ENCODE results near the gene KIAA0825.

DNA sequence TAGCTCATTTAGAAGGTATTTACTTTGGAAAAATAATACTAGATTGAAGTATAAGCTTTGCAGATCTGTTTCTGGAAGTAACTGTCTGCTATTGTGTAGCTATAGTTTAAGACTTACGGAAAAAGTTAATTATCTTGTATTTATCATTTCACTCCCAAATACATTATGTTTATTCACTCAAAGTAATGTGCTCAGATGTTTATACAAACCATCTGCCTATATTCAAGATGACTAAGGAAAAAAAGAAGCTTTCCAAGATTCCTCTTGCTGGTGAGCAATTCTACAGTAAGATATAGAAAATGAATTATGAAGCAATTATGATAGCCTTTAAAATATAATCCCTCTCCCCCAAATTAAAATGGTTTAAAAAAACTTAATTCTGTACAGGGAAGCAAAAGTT is 137.9 kb downstream of the KIAA0825 start:
- no peak for TF ChIP-seq CTCF (conservative IDR thresholded peaks at IDR 0.05)
- no peak for TF ChIP-seq EZH2 (IDR thresholded peaks at IDR 0.05; ENCODE audit: low read depth)
